Measurements from ENCODE around the gene CDC42BPG.

DNA sequence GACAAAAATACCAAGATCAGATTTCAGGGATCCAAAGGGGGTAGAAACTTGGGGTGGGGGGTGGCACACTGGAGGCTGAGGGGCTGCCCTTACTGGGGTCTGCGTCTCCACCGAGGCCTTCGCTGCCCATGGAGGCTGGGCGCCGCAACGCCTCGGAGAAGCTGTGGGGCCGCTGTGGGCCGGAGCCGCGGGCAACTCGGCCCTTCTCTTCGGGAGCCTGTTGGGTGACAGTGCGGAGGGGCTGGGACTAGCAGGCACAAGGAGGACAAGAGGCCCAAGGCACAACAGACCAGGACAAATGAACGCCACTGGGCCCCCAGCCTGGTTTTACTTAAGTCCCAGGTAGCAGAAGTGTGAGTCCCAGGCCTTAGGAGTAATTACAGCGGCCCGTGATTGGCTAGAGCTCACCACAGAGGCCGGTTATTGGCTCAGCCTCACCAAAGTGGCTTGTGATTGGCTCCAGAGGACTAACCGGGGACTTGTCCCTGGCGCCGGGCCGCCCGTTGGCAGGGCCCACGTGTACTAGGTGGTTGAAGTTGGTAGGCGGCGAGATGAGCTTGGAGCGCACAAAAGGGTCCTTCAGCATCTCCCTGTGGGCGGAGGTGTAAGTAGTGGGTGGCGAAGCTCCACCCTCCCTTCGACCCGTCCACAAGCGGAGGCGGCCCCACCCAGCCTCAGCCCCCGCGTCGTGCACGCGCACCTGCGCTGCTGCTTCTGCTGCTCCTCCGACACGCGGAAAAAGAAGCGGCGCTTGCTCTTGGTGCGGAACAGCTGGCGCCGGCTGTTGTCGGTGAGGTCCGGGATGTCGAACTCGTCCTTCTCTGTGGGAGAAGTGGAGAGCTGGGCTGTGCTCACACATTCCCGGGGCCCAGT lies 17.6 kb downstream of the CDC42BPG start:
- TF ChIP-seq, protein P1, sequence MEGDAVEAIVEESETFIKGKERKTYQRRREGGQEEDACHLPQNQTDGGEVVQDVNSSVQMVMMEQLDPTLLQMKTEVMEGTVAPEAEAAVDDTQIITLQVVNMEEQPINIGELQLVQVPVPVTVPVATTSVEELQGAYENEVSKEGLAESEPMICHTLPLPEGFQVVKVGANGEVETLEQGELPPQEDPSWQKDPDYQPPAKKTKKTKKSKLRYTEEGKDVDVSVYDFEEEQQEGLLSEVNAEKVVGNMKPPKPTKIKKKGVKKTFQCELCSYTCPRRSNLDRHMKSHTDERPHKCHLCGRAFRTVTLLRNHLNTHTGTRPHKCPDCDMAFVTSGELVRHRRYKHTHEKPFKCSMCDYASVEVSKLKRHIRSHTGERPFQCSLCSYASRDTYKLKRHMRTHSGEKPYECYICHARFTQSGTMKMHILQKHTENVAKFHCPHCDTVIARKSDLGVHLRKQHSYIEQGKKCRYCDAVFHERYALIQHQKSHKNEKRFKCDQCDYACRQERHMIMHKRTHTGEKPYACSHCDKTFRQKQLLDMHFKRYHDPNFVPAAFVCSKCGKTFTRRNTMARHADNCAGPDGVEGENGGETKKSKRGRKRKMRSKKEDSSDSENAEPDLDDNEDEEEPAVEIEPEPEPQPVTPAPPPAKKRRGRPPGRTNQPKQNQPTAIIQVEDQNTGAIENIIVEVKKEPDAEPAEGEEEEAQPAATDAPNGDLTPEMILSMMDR (IDR thresholded peaks at IDR 0.05; ENCODE audit: low read length): no peak
- TF ChIP-seq EZH2 (optimal IDR thresholded peaks at IDR 0.05; ENCODE audit: low read depth, low read length): no peak
